8988T (cell line): ENCODE data around the gene ZNF37A.

Experiments used
- DNase-seq: peaks from one replicate; pipeline ENCODE4 v3.0.0; 2011

The ZNF37A gene

DNA sequence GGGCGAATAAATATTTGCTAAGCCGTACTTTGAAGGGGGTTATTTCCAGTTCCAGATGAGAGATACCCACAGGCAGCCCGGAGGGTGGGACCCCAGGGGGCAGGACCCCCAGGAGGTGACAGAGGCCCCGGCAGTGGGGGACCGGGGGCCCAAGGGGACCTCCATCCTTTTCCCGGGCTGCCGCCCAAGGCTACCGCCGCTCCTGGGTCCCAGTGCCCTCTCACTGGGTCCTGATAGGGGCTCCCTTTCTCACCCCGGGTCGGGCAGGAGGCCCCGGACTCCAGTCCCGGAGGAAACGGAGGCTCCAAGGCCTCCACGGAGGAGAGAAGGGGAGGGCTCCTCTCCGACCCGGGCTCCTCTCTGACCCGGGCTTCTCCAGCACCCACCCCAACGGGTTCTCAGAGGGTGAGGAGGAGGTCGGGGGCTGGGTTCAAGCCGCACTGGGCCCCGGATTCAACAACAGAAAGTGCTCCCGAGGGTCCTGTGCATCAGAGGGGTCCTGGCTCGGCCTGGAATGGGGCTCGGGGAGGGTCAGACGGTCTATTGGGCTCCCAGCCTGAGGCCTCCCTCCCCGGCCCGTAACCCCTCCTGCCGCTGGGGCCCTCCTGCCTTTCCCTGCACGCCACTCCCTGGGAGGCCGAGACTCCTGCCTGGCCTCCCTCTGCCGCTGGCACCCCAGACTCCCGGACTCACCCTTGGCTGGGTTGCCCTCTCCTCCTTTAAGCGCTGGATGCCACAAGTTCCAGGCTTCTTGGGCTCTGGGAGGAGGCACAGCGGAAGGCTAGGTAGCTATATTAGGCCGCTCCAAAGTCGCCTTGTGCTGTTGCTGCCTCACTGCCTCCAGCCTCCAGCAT is 62.5 kb downstream of the ZNF37A start:
- no peak for DNase-seq

DNA sequence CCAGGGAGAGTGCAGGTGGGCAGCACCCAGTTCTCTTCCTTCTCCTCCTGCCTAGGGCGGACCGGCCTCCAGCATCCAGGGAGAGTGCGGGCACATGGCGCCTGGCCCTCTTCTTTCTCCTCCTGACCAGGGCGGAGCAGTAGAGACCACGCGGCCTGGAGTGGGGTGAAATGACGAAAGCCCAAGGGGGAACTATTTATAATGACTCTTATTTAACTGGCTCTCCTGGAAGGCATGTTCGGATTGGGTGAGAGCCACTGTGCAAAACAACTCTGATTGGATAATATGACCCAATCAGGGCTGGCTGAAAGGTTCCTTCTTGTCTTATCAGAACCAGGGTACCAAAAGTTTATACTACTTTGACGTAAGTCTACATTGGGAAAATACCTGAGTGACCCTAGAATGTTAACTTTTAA is 63.1 kb downstream of the ZNF37A start:
- DNase-seq = no peak

DNA sequence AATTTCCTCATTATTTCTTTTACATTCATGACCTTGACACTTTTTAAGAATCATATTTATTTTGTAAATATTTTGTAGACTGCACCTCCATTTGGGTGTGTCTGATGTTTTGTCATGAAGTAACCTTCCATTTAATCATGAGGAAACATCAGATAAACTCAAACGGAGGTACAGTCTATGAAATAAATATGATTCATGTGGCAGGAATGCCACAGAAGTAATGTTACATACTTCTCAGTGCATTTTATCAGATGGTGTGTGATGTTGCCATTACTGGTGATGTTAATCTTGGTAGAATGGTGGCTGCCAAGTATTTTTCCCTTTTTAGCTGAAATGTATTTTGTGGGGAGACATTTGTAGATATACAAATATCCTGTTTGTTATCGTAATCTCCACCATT is 64.9 kb downstream of the ZNF37A start:
- DNase-seq = no peak

DNA sequence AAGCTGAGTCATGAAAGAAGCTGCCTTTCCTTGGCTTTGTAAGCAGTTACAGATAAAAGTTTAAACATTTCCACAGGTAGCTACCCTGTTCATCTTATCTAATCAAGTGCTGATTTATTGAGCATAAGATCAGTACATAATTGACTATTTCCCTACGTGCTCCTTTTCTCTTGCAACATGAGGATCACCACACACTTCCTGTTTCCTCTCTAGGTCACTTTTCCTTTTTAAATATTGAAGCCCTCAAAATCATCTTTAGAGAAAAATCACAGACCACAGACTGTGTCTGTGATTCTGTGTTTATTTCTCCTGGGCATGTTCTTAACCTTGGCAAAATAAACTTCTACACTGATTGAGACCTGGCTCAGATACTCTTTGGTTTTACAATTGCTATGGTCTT is 69.5 kb downstream of the ZNF37A start:
- no peak for DNase-seq

DNA sequence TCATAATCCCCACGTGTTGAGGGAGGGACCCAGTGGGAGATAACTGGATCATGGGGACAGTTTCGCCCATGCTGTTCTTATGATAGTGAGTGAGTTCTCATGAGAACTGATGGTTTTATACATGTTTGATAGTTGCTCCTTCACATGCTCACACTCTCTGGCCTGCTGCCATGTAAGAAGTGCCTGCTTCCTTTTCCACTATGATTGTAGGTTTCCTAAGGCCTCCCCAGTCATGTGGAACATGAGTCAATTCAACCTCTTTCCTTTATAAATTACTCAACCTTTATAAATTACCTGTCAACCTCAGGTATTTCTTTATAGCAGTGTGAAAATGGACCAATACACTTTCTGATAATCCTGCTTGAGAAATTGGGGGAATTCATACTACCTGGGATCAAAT is 80.2 kb downstream of the ZNF37A start:
- no peak for DNase-seq

DNA sequence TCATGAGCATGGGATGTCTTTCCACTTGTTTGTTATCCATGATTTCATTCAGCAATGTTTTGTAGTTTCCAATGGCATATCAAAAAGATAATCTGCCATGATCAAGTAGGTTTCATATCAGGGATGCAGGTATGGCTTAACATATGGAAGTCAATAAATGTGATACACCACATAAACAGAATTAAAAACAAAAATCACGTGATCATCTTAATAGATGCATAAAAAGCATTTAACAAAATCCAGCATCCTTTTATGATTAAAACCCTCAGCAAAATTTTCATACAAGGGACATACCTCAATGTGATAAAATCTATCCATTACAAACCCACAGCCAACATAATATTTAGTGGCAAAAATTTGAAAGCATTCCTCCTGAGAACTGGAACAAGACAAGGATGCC is 90.3 kb downstream of the ZNF37A start:
- no peak for DNase-seq
